Left lung (tissue), 10 donors: Measurements from ENCODE around the gene DOCK3. TPM values are rescaled to one million over a fixed set of nuclear protein-coding genes. Genes with fewer than 3 reads are reported as not detected.

Source experiments
- ATAC-seq: fragments of 200-7000 bp; cut with Tn5 transposase; one replicate; pipeline ENCODE4 v1.9.1; 2020; ENCODE audit warnings: moderate library complexity
- DNase-seq, 4 donors: peaks; one replicate each; pipeline ENCODE4 v3.0.0-alpha.2; 2013 to 2020
- H3K27ac ChIP-seq, 2 donors: fragments of 200-600 bp; sonication (generic) in 1 of 2; one replicate each; pipeline versions ENCODE4 v1.5.0 to v1.8.0; 2020 to 2021
- H3K27me3 ChIP-seq, 2 donors: fragments of 200-600 bp; sonication (generic) in 1 of 2; one replicate each; pipeline versions ENCODE4 v1.5.0 to v1.8.0; 2020 to 2021
- H3K36me3 ChIP-seq, 2 donors: fragments of 200-600 bp; sonication (generic) in 1 of 2; one replicate each; pipeline versions ENCODE4 v1.5.0 to v1.8.0; 2020 to 2021
- H3K4me1 ChIP-seq, 2 donors: fragments of 200-600 bp; one replicate each; pipeline ENCODE4 v1.8.0; 2021
- H3K4me3 ChIP-seq, 2 donors: fragments of 200-600 bp; sonication (generic) in 1 of 2; one replicate each; pipeline versions ENCODE4 v1.5.0 to v1.8.0; 2020 to 2021; ENCODE audit warnings: mild to moderate bottlenecking in 1 of 2
- H3K9me3 ChIP-seq, 2 donors: fragments of 200-600 bp; sonication (generic) in 1 of 2; one replicate each; pipeline versions ENCODE4 v1.5.0 to v1.8.0; 2020 to 2021
- CTCF ChIP-seq, 2 donors: fragments of 200-600 bp; sonication (generic) in 1 of 2; IDR thresholded peaks; one replicate each; pipeline versions ENCODE4 v1.5.0 to v1.8.0; 2021; ENCODE audit warnings: antibody characterized with exemption in 2 of 2
- intact Hi-C, 2 donors: fragments of 100-400 bp; cut with DNase I; formaldehyde crosslinking; loops; one replicate each; pipeline versions ENCODE4 v1.11.2 to v1.14.2; 2022
- polyA plus RNA-seq, 6 donors: library from polyadenylated mRNA; unstranded; fragments of 120-200 nt; gene quantifications; one replicate each; pipeline ENCODE4 v1.2.1, GENCODE V29; 2013; ENCODE audit not compliant: insufficient read length in 6 of 6
- total RNA-seq, 2 donors: library from RNA; stranded (reverse); fragmentation: NEBNext Ultra II Directional; extraction: Animal tissue kit (Norgen Biotek cat#: 25700); gene quantifications; one replicate each; pipeline ENCODE4 v1.2.1, GENCODE V29; 2021
- donor health status: DM: no; HTN: yes; CAD: no.
- donor health status: DM: no; HTN: no; CAD: no.

Gene DOCK3
- total and polyA plus RNA-seq, 8 donors, result 0.34 to 2.2 (median 1.8) TPM

GRCh38 chr3:50666837-50667236, 7.9 kb upstream of the DOCK3 start:
- no peak overlapping the region for H3K4me3 ChIP-seq
- TF ChIP-seq CTCF (IDR thresholded peaks at IDR 0.05), result no peak
- H3K27ac ChIP-seq, result no peak overlapping the region
- DNase-seq (no peak), ATAC-seq (no peak)
- H3K4me1 ChIP-seq, result peaks cover 4 to 16% of the 10 kb centered on the region in 2 donors
- intact Hi-C loops, result no loop called here
- no peaks in the 10 kb centered on the region for H3K36me3 ChIP-seq
- peaks cover 0 to 2% of the 10 kb centered on the region in 2 donors for H3K27me3 ChIP-seq
- no peaks in the 10 kb centered on the region for H3K9me3 ChIP-seq

GRCh38 chr3:50671331-50671730, 3.4 kb upstream of the DOCK3 start:
- intact Hi-C loops, result no loop called here
- no peak overlapping the region for H3K4me3 ChIP-seq
- ATAC-seq, result peak; percentile 67
- H3K4me1 ChIP-seq, result peaks cover 0 to 11% of the 10 kb centered on the region in 2 donors
- H3K36me3 ChIP-seq, result no peaks in the 10 kb centered on the region
- H3K27me3 ChIP-seq, result peaks cover 33 to 47% of the 10 kb centered on the region in 2 donors
- DNase-seq, result peak in 1 of 4 donors; percentile 52
- no peaks in the 10 kb centered on the region for H3K9me3 ChIP-seq
- H3K27ac ChIP-seq, result no peak overlapping the region
- TF ChIP-seq CTCF (IDR thresholded peaks at IDR 0.05), result no peak

GRCh38 chr3:50672656-50673055, 2.1 kb upstream of the DOCK3 start:
- H3K27me3 ChIP-seq, result peaks cover 45 to 60% of the 10 kb centered on the region in 2 donors
- ATAC-seq, result no peak

GRCh38 chr3:50673931-50674330, 796 bp upstream of the DOCK3 start:
- Histone ChIP-seq H3K36me3 (no peaks in the 10 kb centered on the region), H3K9me3 (no peaks in the 10 kb centered on the region), H3K27ac (no peak overlapping the region), H3K4me1 (peaks cover 0 to 11% of the 10 kb centered on the region in 2 donors), H3K27me3 (peaks cover 54 to 73% of the 10 kb centered on the region in 2 donors), H3K4me3 (no peak overlapping the region)
- DNase-seq (no peak), ATAC-seq (no peak)
- TF ChIP-seq CTCF (IDR thresholded peaks at IDR 0.05), result no peak
- intact Hi-C loops, result no loop called here

More at GRCh38 chr3:50672656-50673055, 2.1 kb upstream of the DOCK3 start:
- intact Hi-C loops, result no loop called here
- DNase-seq, result no peak
- no peak for TF ChIP-seq CTCF (IDR thresholded peaks at IDR 0.05)
- H3K4me3 ChIP-seq, result no peak overlapping the region
- H3K9me3 ChIP-seq, result no peaks in the 10 kb centered on the region
- H3K36me3 ChIP-seq, result no peaks in the 10 kb centered on the region
- H3K4me1 ChIP-seq, result peaks cover 0 to 11% of the 10 kb centered on the region in 2 donors
- H3K27ac ChIP-seq, result no peak overlapping the region

- intact Hi-C loops, result no loop called here
- H3K4me3 ChIP-seq, result peak overlapping the region in 1 of 2 donors; percentile 26
- TF ChIP-seq CTCF (IDR thresholded peaks at IDR 0.05), result no peak
- no peaks in the 10 kb centered on the region for H3K9me3 ChIP-seq
- no peak overlapping the region for H3K27ac ChIP-seq
- H3K36me3 ChIP-seq, result no peaks in the 10 kb centered on the region
- peaks cover 0 to 11% of the 10 kb centered on the region in 2 donors for H3K4me1 ChIP-seq
- peaks cover 54 to 87% of the 10 kb centered on the region in 2 donors for H3K27me3 ChIP-seq
- peak in 1 of 4 donors; percentile 85 for DNase-seq
- peak; percentile 51 for ATAC-seq
Measured at GRCh38 chr3:50675179-50676030, 678 bp downstream of the DOCK3 start.
